Measurements from ENCODE around the gene RNF181. TPM values are rescaled to one million over a fixed set of nuclear protein-coding genes. Genes with fewer than 3 reads are reported as not detected.

Gene RNF181
- total and polyA plus RNA-seq, 2 of the 8 experiments (the other 6 are each of a cell fraction or from before 2014, with no cell fraction given), result 97.2 to 514 TPM

DNA sequence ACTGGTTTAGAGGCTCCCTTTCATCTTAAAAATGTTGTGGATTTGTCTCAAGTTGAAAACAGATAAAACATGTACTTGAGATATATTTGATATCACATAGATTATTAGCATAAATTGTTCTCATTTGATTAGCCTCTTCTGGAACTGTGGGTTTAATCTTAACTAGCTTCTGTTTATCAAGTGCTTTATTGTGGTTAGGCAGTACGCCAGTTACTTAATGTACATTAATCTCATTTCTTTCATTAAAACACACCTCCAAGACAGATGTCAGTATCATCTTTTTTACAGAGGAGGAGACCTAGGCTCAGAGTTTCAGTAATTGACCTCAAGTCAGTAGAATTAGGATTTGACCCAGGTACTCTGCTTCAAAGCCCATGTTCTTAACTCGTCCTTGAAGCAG is 50.6 kb downstream of the RNF181 start:
- H3K36me3 ChIP-seq (ENCODE audit: control insufficient read depth in 2 of 4, insufficient read depth in 4 of 4, low read length in 3 of 4), result peaks cover 33 to 94% (median 78%) of the 10 kb centered on the region in 4 experiments
- ChIA-PET POLR2A (ENCODE audit: partially characterized antibody) (interaction anchor here (0.9 to 2.2 kb wide), 6 partner anchors 9 to 29 kb away, joined by 3 to 11 read pairs (median 4); no protein-coding TSS in a partner anchor), CTCF (ENCODE audit: partially characterized antibody) (interaction anchor here (0.8 to 8.4 kb wide), 5 partner anchors 8 to 103 kb away, joined by 3 to 69 read pairs (median 4); no protein-coding TSS in a partner anchor)
- no peak overlapping the region for H3K27ac ChIP-seq (ENCODE audit: low read depth, low read length)
- H3K23me2 ChIP-seq (ENCODE audit: low read depth, low read length), result 0 out of 2 replicates have a peak, but pooled peaks cover 2% of the 10 kb centered on the region
- no peak overlapping the region for H4K8ac ChIP-seq (ENCODE audit: extremely low read depth, insufficient read depth, low read length)
- no peak overlapping the region for H2BK120ac ChIP-seq (replicated peaks; ENCODE audit: low read depth, low read length)
- no peaks in the 10 kb centered on the region for H3K79me2 ChIP-seq (ENCODE audit: control insufficient read depth in 1 of 2, insufficient read depth in 2 of 2, low read length in 2 of 2)
- no peak overlapping the region for H2BK15ac ChIP-seq (ENCODE audit: low read length)
- H3K56ac ChIP-seq (replicated peaks; ENCODE audit: insufficient read length, low read depth, low read length), result no peak overlapping the region
- H3K27me3 ChIP-seq (replicated peaks in 1 of 4; ENCODE audit: control insufficient read depth in 3 of 4, extremely low read depth in 1 of 4, insufficient read depth in 3 of 4, low read length in 3 of 4), result no peaks in the 10 kb centered on the region
- H3K4me3 ChIP-seq (ENCODE audit: extremely low read depth in 1 of 4, insufficient read depth in 2 of 4, low read depth in 3 of 4, low read length in 4 of 4), result no peak overlapping the region
- FAIRE-seq (no peak), DNase-seq (ENCODE audit: low read depth in 1 of 2, low spot score in 2 of 2) (no peak)
- no peak overlapping the region for H3K18ac ChIP-seq (ENCODE audit: extremely low read depth, low read length)
- WGBS, 2 experiments (ENCODE audit: extremely low coverage in 1 of 2, insufficient coverage in 1 of 2, insufficient read length in 1 of 2, insufficient replicate concordance in 2 of 2, low coverage in 1 of 2, low lambda C conversion rate in 2 of 2, missing lambda C conversion rate in 1 of 2), result 91% methylated on average over 2 of the region's 2 CpGs; no CpG with 5 or more reads in 1 of the 2 experiments
- H3K4ac ChIP-seq (replicated peaks; ENCODE audit: insufficient read length, low read depth, low read length), result no peak overlapping the region
- no peak overlapping the region for H3K23ac ChIP-seq (ENCODE audit: insufficient read length)
- no peak overlapping the region for H2BK12ac ChIP-seq (ENCODE audit: low read depth, low read length)
- H2BK5ac ChIP-seq (ENCODE audit: low read depth, low read length), result no peak overlapping the region
- H3K4me1 ChIP-seq (replicated peaks in 1 of 4; ENCODE audit: control insufficient read depth in 3 of 4, insufficient read depth in 4 of 4, low read length in 3 of 4), result no peaks in the 10 kb centered on the region
- H2BK20ac ChIP-seq (ENCODE audit: low read length), result no peak overlapping the region
- H4K20me1 ChIP-seq (replicated peaks in 1 of 2; ENCODE audit: control insufficient read depth in 1 of 2, insufficient read depth in 2 of 2, low read length in 2 of 2), result peaks cover 0 to 6% of the 10 kb centered on the region in 2 experiments
- H4K91ac ChIP-seq (replicated peaks; ENCODE audit: insufficient read length, low read length), result no peak overlapping the region
- H2AFZ ChIP-seq (ENCODE audit: low read length), result no peak overlapping the region
- no peak overlapping the region for H2AK5ac ChIP-seq (ENCODE audit: low read depth, low read length)
- H4K5ac ChIP-seq (ENCODE audit: insufficient read length, low read depth, low read length), result no peak overlapping the region
- H3K9ac ChIP-seq (replicated peaks in 1 of 4; ENCODE audit: extremely low read depth in 1 of 4, low read depth in 3 of 4, low read length in 3 of 4), result no peak overlapping the region
- H3K4me2 ChIP-seq (ENCODE audit: insufficient read depth in 1 of 2, low read depth in 2 of 2, low read length in 2 of 2), result no peak overlapping the region
- no peak overlapping the region for H3K14ac ChIP-seq (ENCODE audit: insufficient read length)
- no peaks in the 10 kb centered on the region for H3K9me3 ChIP-seq (ENCODE audit: insufficient read depth in 2 of 2, low read depth in 1 of 2, low read length in 1 of 2)
- no peaks in the 10 kb centered on the region for H3K79me1 ChIP-seq (ENCODE audit: low read depth, low read length)
- TF ChIP-seq TEAD4 (IDR thresholded peaks at IDR 0.05; ENCODE audit: low read depth, low read length), result no peak

Data from H1 (cell line).